VCaP (cell line): ENCODE results near the gene MAP4K4.
"Not testable (repeated sequence)": the region's sequence is repeated elsewhere in the genome, so short reads cannot be mapped to it uniquely, and the experiment has no call there.

Experiments used
- H3K27ac ChIP-seq: fragments of 450-650 bp; 2 replicates; pipeline ENCODE4 v1.5.1; 2017
- TF ChIP-seq, protein P1 (sequence below): fragments of 450-650 bp; conservative IDR thresholded peaks from 2 replicates; pipeline ENCODE4 v1.5.1; 2017; ENCODE audit warnings: mild to moderate bottlenecking, moderate library complexity

MAP4K4 gene

DNA sequence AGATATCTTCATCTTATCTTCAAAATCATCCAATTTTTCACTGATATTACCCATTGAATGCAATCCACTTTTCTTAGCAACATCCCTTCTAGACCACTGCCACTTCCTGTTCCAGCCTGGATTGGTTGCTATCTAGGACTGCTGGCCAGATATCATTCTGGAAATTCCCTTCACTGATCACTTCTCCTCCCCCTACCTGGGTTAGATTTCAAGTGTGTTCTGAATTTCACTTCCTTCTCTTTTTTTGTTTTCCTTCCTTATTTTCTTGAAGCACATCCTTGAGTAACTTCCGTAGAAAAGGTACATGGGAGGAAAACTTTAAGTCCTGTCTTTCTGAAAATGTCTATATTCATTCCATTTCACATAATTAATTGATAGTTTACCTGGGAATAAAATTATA lies 212.3 kb downstream of the MAP4K4 start:
- TF ChIP-seq, protein P1, sequence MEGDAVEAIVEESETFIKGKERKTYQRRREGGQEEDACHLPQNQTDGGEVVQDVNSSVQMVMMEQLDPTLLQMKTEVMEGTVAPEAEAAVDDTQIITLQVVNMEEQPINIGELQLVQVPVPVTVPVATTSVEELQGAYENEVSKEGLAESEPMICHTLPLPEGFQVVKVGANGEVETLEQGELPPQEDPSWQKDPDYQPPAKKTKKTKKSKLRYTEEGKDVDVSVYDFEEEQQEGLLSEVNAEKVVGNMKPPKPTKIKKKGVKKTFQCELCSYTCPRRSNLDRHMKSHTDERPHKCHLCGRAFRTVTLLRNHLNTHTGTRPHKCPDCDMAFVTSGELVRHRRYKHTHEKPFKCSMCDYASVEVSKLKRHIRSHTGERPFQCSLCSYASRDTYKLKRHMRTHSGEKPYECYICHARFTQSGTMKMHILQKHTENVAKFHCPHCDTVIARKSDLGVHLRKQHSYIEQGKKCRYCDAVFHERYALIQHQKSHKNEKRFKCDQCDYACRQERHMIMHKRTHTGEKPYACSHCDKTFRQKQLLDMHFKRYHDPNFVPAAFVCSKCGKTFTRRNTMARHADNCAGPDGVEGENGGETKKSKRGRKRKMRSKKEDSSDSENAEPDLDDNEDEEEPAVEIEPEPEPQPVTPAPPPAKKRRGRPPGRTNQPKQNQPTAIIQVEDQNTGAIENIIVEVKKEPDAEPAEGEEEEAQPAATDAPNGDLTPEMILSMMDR, result no peak
- no peak overlapping the region for H3K27ac ChIP-seq

DNA sequence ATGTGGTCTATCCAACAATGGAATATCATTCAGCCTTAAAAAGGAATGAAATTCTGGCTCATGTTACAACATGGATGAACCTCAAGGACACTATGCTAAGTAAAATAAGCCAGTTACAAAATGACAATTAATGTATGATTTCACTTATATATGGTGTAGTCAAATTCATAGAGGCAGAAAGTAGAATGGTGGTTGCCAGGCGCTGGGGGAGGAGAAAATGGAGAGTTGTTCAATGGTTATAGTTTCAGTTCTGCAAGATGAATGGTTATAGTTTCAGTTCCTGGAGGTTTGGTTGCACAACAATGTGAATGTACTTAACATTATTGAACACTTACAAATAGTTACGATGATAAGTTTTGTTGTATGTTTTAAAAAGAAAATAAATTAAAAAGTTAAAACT lies 215.0 kb downstream of the MAP4K4 start:
- H3K27ac ChIP-seq, result no peak overlapping the region
- TF ChIP-seq, protein P1, result no peak

DNA sequence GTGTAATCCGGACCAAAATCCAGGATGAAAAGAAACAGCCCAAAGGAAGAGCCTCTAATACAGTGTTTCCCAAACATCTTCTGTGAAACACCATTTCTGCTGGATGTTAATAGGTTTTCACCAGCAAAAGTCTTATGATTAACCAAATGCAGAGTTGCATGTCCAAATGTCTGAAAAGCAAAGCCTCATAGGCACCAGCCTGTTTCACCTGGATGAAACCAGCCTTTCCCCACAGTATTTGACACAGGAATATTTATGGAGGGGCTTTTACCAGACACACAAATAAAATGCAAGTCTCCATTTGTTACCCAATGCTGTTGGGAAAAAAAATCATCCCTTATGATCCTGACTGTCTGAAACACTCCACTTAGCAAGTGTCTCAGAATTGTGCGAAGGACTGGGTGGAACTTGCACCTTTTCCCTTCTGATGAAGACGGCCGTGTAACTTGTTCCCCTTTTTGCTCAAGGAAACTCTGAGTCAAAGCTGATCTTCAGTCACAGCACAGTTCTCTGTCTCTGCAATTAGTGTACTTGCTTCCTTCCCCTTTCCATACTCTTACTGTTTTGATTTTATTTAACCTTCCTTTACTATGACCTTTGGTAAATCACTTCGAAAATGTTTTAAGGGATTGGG lies 223.9 kb downstream of the MAP4K4 start:
- TF ChIP-seq, protein P1, result no peak
- no peak overlapping the region for H3K27ac ChIP-seq

DNA sequence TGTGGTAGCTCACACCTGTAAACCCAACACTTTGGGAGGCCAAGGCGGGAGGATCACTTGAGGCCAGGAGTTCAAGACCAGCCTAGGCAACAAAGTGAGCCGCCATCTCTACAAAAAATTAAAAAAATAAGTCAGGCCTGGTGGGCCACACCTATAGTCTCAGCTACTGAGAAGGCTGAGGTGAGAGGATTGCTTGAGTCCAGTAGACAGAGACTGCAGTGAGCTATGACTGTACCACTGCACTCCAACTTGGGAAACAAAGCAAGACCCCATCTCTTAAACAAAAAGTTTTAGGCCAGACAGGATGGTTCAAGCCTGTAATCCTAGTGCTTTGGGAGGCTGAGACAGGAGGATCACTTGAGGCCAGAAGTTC lies 224.4 kb downstream of the MAP4K4 start:
- H3K27ac ChIP-seq, result no peak overlapping the region
- TF ChIP-seq, protein P1, result no peak

DNA sequence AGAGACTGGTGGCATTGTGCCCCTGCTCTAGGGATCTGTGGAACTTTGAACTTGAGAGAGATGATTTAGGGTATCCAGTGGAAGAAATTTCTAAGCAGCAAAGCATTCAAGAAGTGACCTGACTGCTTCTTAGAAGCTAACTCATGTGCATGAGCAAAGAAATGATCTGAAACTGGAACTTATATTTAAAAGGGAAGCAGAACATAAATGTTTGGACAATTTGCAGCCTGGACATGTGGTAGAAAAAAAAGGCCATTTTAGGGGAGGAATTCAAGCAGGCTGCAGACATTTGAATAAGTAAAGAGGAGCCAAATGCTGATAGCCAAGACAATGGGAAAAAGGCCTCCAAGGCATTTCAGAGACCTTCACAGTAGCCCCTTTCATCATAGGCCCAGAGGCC lies 226.8 kb downstream of the MAP4K4 start:
- H3K27ac ChIP-seq, result not testable (repeated sequence)

DNA sequence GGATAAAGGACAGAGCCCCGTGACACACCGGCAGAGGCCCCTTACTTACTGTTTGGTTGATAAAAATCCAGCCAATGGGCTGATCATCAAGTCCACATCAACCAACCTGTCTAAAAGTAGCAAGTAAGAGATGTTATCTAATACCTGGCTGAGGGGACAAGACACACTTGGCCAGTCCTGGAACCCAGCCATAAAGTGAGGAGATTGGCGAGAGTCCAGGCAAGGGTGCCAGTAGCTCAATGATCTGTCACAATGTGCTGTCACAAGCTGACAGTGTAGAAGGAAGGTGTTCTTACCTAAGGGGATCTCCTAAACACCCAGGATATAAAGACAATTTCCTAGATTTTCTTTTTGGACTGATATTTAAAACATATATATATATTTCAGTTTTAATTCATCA lies 232.5 kb downstream of the MAP4K4 start:
- no peak overlapping the region for H3K27ac ChIP-seq
- TF ChIP-seq, protein P1, result no peak

DNA sequence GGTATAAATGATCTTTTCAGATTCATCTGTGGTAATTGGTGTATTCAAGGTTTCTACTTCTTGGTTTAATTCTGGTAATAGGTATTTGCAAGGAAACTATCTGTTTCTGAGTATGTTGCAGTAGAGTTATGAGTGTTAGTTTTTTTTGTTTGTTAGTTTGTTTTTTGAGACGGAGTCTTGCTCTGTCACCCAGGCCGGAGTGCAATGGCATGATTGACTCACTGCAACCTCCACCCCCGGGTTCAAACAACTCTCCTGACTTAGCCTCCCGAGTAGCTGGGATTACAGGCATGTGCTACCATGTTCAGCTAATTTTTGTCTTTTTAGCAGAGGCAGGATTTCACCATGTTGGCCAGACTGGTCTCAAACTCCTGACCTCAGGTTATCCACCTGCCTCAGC lies 233.3 kb downstream of the MAP4K4 start:
- H3K27ac ChIP-seq, result no peak overlapping the region
- TF ChIP-seq, protein P1, result no peak

DNA sequence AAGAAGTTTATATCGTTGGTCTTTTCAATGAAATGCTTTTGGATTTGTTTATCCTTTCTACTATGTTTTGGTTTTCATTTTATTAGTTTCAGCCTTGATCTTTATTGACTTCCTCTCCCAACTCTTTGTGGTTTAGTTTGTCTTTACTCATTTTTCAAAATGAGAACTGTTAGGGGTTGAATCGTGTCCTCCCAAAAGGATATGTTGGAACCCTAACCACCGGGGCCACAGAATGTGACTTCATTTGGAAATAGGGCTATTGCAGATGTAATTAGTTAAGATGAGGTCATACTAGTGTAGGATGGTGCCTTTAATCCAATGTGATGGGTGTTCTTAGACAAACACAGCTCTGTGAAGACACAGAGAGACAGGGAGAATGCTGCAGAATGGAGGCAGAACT lies 233.9 kb downstream of the MAP4K4 start:
- TF ChIP-seq, protein P1, result no peak

DNA sequence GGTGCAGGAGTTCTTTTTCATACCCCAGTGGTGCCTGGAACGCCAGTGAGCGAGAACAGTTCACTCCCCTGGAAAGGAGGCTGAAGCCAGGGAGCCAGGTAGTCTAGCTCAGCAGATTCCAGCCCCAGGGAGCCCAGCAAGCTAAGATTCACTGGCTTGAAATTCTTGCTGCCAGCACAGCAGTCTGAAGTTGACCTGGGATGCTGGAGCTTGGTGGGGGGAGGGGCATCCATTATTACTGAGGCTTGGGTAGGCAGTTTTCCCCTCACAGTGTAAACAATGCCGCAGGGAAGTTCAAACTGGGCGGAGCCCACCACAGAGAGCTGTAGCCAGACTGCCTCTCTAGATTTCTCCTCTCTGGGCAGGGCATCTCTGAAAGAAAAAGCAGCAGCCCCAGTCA lies 238.3 kb downstream of the MAP4K4 start:
- H3K27ac ChIP-seq, result not testable (repeated sequence)

More for the DNA sequence above, 233.9 kb downstream of the MAP4K4 start:
- H3K27ac ChIP-seq, result no peak overlapping the region
